H9 (cell line): ENCODE results near the gene ALOX5. TPM values are rescaled to one million over a fixed set of nuclear protein-coding genes. Genes with fewer than 3 reads are reported as not detected.

Experiments
- DNase-seq: peaks from one replicate; pipeline ENCODE4 v3.0.0-alpha.2; 2017
- H2AFZ ChIP-seq: one replicate; pipeline ENCODE4 v1.6.1; 2013; ENCODE audit warnings: mild to moderate bottlenecking, low read length, control low read depth, moderate library complexity
- H2AK5ac ChIP-seq: 2 replicates; pipeline ENCODE4 v1.6.1; 2013; ENCODE audit warnings: low read length, control low read depth, mixed read lengths; ENCODE audit not compliant: insufficient read length
- H2BK120ac ChIP-seq: one replicate; pipeline ENCODE4 v1.6.1; 2013; ENCODE audit warnings: low read depth, mild to moderate bottlenecking, low read length, control low read depth, inconsistent platforms; ENCODE audit not compliant: poor library complexity, severe bottlenecking
- H2BK12ac ChIP-seq: 2 replicates; pipeline ENCODE4 v1.6.1; 2013; ENCODE audit warnings: low read length, control low read depth, mixed read lengths, low read depth; ENCODE audit not compliant: insufficient read length
- H2BK15ac ChIP-seq: 2 replicates; pipeline ENCODE4 v1.6.1; 2013; ENCODE audit warnings: low read depth, low read length, control low read depth
- H2BK20ac ChIP-seq: one replicate; pipeline ENCODE4 v1.6.1; 2013; ENCODE audit warnings: low read depth, mild to moderate bottlenecking, low read length, control low read depth, inconsistent platforms; ENCODE audit not compliant: poor library complexity, severe bottlenecking
- H2BK5ac ChIP-seq: 2 replicates; pipeline ENCODE4 v1.6.1; 2013; ENCODE audit warnings: low read length, control low read depth, mixed read lengths; ENCODE audit not compliant: insufficient read length
- H3K14ac ChIP-seq: 2 replicates; pipeline ENCODE4 v1.6.1; 2013; ENCODE audit warnings: low read length, control low read depth; ENCODE audit not compliant: insufficient read depth
- H3K18ac ChIP-seq: 2 replicates; pipeline ENCODE4 v1.6.1; 2013; ENCODE audit warnings: low read depth, mild to moderate bottlenecking, mixed read lengths, low read length, control low read depth; ENCODE audit not compliant: insufficient read length
- H3K23ac ChIP-seq: 2 replicates; pipeline ENCODE4 v1.6.1; 2013; ENCODE audit warnings: low read length, control low read depth, mixed read lengths, low read depth; ENCODE audit not compliant: insufficient read length
- H3K23me2 ChIP-seq: 2 replicates; pipeline ENCODE4 v1.6.1; 2013; ENCODE audit warnings: low read depth, mild to moderate bottlenecking, mixed read lengths, low read length, control low read depth; ENCODE audit not compliant: insufficient read length, poor library complexity, severe bottlenecking
- H3K27ac ChIP-seq: 2 replicates; pipeline ENCODE4 v1.5.1; 2013; ENCODE audit warnings: low read length, control low read depth, mixed read lengths, low read depth; ENCODE audit not compliant: insufficient read length
- H3K27me3 ChIP-seq: 2 replicates; pipeline ENCODE4 v1.6.1; 2013; ENCODE audit warnings: low read length, control low read depth, inconsistent platforms; ENCODE audit not compliant: insufficient read depth
- H3K4ac ChIP-seq: 2 replicates; pipeline ENCODE4 v1.6.1; 2013; ENCODE audit warnings: low read depth, mild to moderate bottlenecking, control low read depth, inconsistent platforms, low read length, moderate library complexity
- H3K4me1 ChIP-seq: 2 replicates; pipeline ENCODE4 v1.6.1; 2013; ENCODE audit warnings: low read length, control low read depth, inconsistent platforms; ENCODE audit not compliant: insufficient read depth
- H3K4me2 ChIP-seq: 2 replicates; pipeline ENCODE4 v1.6.1; 2013; ENCODE audit warnings: low read length, control low read depth, mixed read lengths; ENCODE audit not compliant: insufficient read length, insufficient read depth
- H3K56ac ChIP-seq: 2 replicates; pipeline ENCODE4 v1.6.1; 2013; ENCODE audit warnings: low read depth, mild to moderate bottlenecking, mixed read lengths, low read length, control low read depth; ENCODE audit not compliant: insufficient read length
- H3K79me1 ChIP-seq: 2 replicates; pipeline ENCODE4 v1.6.1; 2013; ENCODE audit warnings: low read depth, mild to moderate bottlenecking, moderate library complexity, low read length, control low read depth, inconsistent platforms; ENCODE audit not compliant: insufficient read depth, poor library complexity, severe bottlenecking
- H3K79me2 ChIP-seq: 2 replicates; pipeline ENCODE4 v1.6.1; 2013; ENCODE audit warnings: low read length, control low read depth, inconsistent platforms; ENCODE audit not compliant: insufficient read depth
- H3K9ac ChIP-seq: 2 replicates; pipeline ENCODE4 v1.6.1; 2013; ENCODE audit warnings: low read length, control low read depth, mixed read lengths; ENCODE audit not compliant: insufficient read length; ENCODE audit errors: extremely low read depth
- H3K9me3 ChIP-seq: one replicate; pipeline ENCODE4 v1.6.1; 2013; ENCODE audit warnings: low read depth, low read length, inconsistent platforms; ENCODE audit not compliant: control insufficient read depth
- H3T11ph ChIP-seq: one replicate; pipeline ENCODE4 v1.6.1; 2013; ENCODE audit warnings: mild to moderate bottlenecking, low read length, control low read depth, inconsistent platforms
- H4K20me1 ChIP-seq: one replicate; pipeline ENCODE4 v1.6.1; 2013; ENCODE audit not compliant: control insufficient read depth, insufficient read length, insufficient read depth
- H4K5ac ChIP-seq: 2 replicates; pipeline ENCODE4 v1.6.1; 2013; ENCODE audit warnings: low read depth, mild to moderate bottlenecking, mixed read lengths, low read length, control low read depth; ENCODE audit not compliant: insufficient read length
- H4K8ac ChIP-seq: replicated peaks from 2 replicates; pipeline ENCODE4 v1.6.1; 2013; ENCODE audit warnings: low read length, control low read depth, mixed read lengths, low read depth; ENCODE audit not compliant: insufficient read length
- H4K91ac ChIP-seq: 2 replicates; pipeline ENCODE4 v1.6.1; 2013; ENCODE audit warnings: low read depth, mild to moderate bottlenecking, moderate library complexity, mixed read lengths, low read length, control low read depth; ENCODE audit not compliant: insufficient read length
- H3K27ac Mint-ChIP-seq, 3 experiments: 2 replicates in 2 of 3; 3 replicates in 1 of 3; pipeline ENCODE4 v1.8.0; 2020 to 2021; ENCODE audit warnings: mixed read lengths in 3 of 3, mild to moderate bottlenecking in 1 of 3, moderate library complexity in 1 of 3
- H3K27me3 Mint-ChIP-seq: 2 replicates; pipeline ENCODE4 v1.8.0; 2021; ENCODE audit warnings: low read depth, mild to moderate bottlenecking, moderate library complexity, mixed read lengths
- H3K36me3 Mint-ChIP-seq, 3 experiments: 2 replicates in 2 of 3; 3 replicates in 1 of 3; pipeline ENCODE4 v1.8.0; 2020 to 2021; ENCODE audit warnings: low read depth in 3 of 3, mixed read lengths in 3 of 3; ENCODE audit not compliant: insufficient read depth in 1 of 3
- H3K4me1 Mint-ChIP-seq, 2 experiments: 2 replicates each; pipeline ENCODE4 v1.8.0; 2020; ENCODE audit warnings: mixed read lengths in 2 of 2
- H3K4me3 Mint-ChIP-seq, 2 experiments: 2 replicates in 1 of 2; 3 replicates in 1 of 2; pipeline ENCODE4 v1.8.0; 2020 to 2021; ENCODE audit warnings: mild to moderate bottlenecking in 2 of 2, mixed read lengths in 2 of 2, moderate library complexity in 1 of 2
- H3K9me3 Mint-ChIP-seq, 2 experiments: 2 replicates in 1 of 2; 3 replicates in 1 of 2; pipeline ENCODE4 v1.8.0; 2020; ENCODE audit warnings: mild to moderate bottlenecking in 2 of 2, mixed read lengths in 2 of 2, moderate library complexity in 1 of 2
- CTCF ChIP-seq: fragments of 200-600 bp; sonication (generic); conservative IDR thresholded peaks from 3 replicates; pipeline ENCODE4 v1.8.0; 2021; ENCODE audit warnings: antibody characterized with exemption, mild to moderate bottlenecking
- WGBS: extraction: QIAGEN DNeasy Blood & Tissue Kit; methylation state at CpG from one replicate; pipeline ENCODE4 v1.1.7; 2013; ENCODE audit warnings: missing lambda C conversion rate, low lambda C conversion rate, mixed read lengths; ENCODE audit not compliant: insufficient read length; ENCODE audit errors: extremely low coverage; 5-methylcytosine and 5-hydroxymethylcytosine counted together
- total RNA-seq: library from RNA; stranded (reverse); gene quantifications from 2 replicates; pipeline ENCODE4 v1.2.1, GENCODE V29; 2021

The ALOX5 gene
- total RNA-seq, 1 experiment from 2014 or later, result 3.7 TPM

- H2AK5ac ChIP-seq, result no peak overlapping the region
- H4K91ac ChIP-seq, result no peak overlapping the region
- no peaks in the 10 kb centered on the region for H3K27me3 Mint-ChIP-seq
- H3K23ac ChIP-seq, result no peak overlapping the region
- no peaks in the 10 kb centered on the region for H3K4me1 ChIP-seq
- no peak overlapping the region for H3K27ac Mint-ChIP-seq
- H3K27me3 ChIP-seq, result no peaks in the 10 kb centered on the region
- no peak for TF ChIP-seq CTCF
- no peak overlapping the region for H2BK120ac ChIP-seq
- no peak overlapping the region for H4K5ac ChIP-seq
- H4K8ac ChIP-seq, result no peak overlapping the region
- no peak overlapping the region for H2BK5ac ChIP-seq
- peaks cover 12 to 17% of the 10 kb centered on the region in 2 experiments for H3K4me1 Mint-ChIP-seq
- H3T11ph ChIP-seq, result no peak overlapping the region
- DNase-seq, result no peak
- no peak overlapping the region for H3K4me3 Mint-ChIP-seq
- H3K14ac ChIP-seq, result no peak overlapping the region; the same call in 1 of the 2 replicates
- peaks cover 0 to 8% (median 3%) of the 10 kb centered on the region in 3 experiments; a peak in 1 of 7 replicates for H3K36me3 Mint-ChIP-seq
- H4K20me1 ChIP-seq, result no peaks in the 10 kb centered on the region
- no peaks in the 10 kb centered on the region for H3K23me2 ChIP-seq
- H3K9ac ChIP-seq, result no peak overlapping the region
- no peak overlapping the region for H3K4me2 ChIP-seq
- H3K56ac ChIP-seq, result no peak overlapping the region
- no peak overlapping the region for H3K18ac ChIP-seq
- no peak overlapping the region for H2BK15ac ChIP-seq
- no peak overlapping the region for H2BK20ac ChIP-seq
- H3K9me3 ChIP-seq, result no peaks in the 10 kb centered on the region
- no peak overlapping the region for H2BK12ac ChIP-seq
- WGBS, result no CpG with 5 or more reads among the region's 5 CpGs
- peaks cover 3 to 13% of the 10 kb centered on the region in 2 experiments; a peak in 4 of 5 replicates for H3K9me3 Mint-ChIP-seq
- no peaks in the 10 kb centered on the region for H3K79me1 ChIP-seq
- no peaks in the 10 kb centered on the region for H3K79me2 ChIP-seq
- H3K4ac ChIP-seq, result no peak overlapping the region
- no peak overlapping the region for H2AFZ ChIP-seq
- H3K27ac ChIP-seq, result no peak overlapping the region
These were observed 64.6 kb downstream of the ALOX5 start for GRCh38 chr10:45438466-45439090.
